CD4-positive, alpha-beta T cell treated with Interleukin-15 for 1 hour (primary cell): ENCODE results near the gene DLGAP1.

Source experiments
- DNase-seq: peaks from one replicate; pipeline ENCODE4 v3.0.0-alpha.2; 2020

The DLGAP1 gene

GRCh38 chr18:4236940-4237663, 218.0 kb downstream of the DLGAP1 start:
- DNase-seq, result no peak

- no peak for DNase-seq
Measured at GRCh38 chr18:4233468-4233867, 221.6 kb downstream of the DLGAP1 start.

DNA sequence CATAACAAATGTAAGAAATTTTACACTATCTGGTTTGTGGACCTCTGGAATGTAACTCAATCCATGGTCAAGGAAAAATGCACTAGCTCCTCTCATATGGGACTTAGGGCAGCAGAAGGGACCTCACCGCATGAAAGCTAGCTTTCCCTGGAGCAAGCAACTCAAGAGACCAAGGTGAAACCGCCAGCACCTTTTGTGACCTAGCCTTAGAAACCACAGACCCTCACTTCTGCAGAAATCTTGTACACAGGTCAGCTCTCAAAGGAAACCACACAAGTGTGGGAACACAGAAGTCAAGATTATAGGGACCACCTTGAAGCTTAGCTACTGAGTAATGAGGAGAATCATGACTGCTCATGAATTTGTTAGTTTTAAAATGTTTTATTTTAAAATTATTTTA, 222.5 kb downstream of the DLGAP1 start:
- DNase-seq, result no peak

DNA sequence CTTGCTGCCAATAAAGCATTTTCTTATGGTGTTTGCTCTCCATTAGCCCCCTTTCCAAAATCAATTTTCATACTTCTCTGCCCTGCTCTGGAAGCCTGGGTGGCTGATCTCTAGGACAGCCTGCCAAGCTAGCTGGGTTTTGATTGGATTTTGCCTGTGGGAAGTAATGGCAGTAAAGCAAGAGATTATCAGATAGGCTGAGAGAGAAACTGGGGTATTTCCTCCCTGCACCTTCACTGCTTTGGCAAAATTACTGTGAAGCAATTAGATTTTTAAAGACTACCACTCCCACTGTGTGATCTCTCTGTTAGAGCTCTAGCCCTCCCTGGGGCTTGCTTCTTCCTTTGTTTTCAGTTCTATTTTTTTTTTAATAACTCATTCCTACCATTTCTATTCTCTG, 223.8 kb downstream of the DLGAP1 start:
- no peak for DNase-seq

GRCh38 chr18:4230450-4231168, 224.5 kb downstream of the DLGAP1 start:
- DNase-seq, result no peak

DNA sequence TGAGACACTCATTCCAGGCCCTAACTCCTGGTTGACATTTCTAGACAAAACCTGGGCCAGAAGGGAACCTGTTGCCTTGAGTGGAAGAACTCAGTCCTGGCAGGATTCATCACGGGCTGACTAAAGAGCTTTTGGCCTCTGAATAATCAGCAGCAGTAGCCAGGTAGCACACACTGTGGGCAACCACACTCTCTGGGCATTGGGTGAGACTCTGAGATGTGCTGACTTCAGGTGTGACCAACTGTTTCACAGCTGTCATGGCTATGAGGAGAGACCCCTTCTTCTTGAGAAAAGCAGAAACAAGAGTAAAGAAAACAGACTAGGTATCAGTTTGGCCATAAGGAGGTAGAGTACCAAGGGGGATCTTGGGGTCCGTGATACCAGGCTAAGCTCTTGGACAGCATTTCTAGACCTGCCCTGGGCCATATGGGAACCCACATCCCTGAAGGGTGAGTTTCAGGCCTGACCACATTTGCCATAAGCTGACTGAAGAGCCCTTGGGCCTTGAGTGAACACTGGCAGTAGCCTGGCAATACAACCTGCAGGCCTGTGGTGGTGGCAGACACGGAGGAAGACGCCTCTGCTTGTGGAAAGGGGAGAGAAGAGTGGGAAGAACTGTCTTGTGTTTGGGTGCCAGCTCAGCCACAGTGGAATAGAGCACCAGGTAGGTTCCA, 230.9 kb downstream of the DLGAP1 start:
- no peak for DNase-seq

- DNase-seq, result no peak
Measured at GRCh38 chr18:4211111-4211837, 243.8 kb downstream of the DLGAP1 start.

DNA sequence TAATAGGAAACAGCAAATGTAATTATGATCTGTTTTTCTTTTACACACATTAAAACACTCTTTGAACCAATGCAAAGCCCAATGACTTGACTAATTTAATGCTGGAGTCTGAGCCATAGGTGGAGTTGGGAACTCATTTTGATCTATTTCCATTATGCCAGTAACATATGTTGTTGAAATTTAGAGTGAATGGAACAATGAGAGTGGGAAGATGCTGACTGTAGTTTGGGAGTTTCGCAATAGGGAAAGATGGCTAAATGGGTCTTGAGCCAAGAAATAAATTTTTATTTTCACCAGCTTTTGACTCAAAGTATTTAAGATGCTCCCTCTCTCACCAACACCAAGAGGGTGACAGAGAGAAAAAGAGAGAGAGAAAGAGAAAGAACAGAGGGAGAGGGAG, 246.7 kb downstream of the DLGAP1 start:
- no peak for DNase-seq

- DNase-seq, result no peak
Measured at GRCh38 chr18:4207383-4207985, 247.6 kb downstream of the DLGAP1 start.

GRCh38 chr18:4204438-4204720, 250.7 kb downstream of the DLGAP1 start:
- DNase-seq, result no peak

- DNase-seq, result no peak
Measured at GRCh38 chr18:4203568-4204437, 251.3 kb downstream of the DLGAP1 start.

- DNase-seq, result no peak
Measured at GRCh38 chr18:4200399-4200798, 254.7 kb downstream of the DLGAP1 start.

DNA sequence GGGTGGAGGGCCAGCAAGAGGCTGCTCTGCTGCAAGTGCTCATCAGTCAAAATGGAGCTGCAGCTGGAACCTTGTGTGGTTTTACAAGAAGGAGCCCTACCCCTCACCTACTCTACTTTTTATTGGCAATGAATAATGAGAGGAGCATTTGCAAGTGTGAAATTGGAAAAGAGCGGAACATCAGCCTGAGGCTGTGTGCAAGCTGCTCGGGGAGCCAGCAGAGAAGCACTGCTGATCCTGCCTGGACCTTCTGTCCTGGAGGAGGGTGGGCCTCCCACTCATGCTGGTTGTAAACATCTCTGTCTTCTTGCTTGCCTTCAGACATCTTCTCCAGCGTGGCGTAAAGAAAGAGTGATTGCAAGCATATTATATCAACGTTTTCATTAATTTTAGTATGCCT, 256.2 kb downstream of the DLGAP1 start:
- no peak for DNase-seq

DNA sequence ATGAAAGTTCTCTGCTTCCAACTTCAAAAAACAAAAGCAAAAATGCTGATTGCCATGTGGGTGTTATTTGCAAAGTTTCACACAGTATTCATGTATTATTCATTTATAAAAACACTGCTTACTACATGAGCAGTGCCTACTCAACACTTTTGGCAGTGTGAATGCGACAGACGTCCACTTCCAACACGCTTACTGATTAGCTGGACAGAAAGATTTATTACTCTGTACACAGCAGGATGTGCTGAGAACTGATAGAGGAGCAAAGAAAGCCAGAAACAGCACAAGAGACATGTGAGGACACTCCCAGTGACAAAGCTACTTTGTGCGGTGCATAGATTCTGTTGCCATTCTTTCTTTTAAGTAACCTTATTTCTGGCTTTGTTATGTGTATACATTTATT, 258.8 kb downstream of the DLGAP1 start:
- DNase-seq, result no peak

DNA sequence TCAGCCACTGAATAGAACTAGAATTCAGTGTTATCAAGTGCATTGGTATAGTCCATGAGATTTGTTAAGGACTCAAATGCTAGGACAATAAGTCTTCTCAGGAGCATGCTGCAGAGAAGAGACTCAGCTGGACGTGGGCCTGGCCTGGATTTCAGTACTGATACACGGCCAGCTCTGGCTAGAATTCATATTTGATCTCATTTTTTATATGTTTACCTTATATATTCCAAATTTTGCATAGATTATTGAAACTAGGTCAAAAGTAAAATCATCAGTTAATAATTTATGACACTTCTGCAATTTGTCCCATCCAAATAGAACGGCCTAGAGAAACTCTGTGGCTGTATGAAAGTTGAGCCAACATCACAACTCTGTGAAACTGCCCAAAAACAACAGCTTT, 262.0 kb downstream of the DLGAP1 start:
- no peak for DNase-seq

DNA sequence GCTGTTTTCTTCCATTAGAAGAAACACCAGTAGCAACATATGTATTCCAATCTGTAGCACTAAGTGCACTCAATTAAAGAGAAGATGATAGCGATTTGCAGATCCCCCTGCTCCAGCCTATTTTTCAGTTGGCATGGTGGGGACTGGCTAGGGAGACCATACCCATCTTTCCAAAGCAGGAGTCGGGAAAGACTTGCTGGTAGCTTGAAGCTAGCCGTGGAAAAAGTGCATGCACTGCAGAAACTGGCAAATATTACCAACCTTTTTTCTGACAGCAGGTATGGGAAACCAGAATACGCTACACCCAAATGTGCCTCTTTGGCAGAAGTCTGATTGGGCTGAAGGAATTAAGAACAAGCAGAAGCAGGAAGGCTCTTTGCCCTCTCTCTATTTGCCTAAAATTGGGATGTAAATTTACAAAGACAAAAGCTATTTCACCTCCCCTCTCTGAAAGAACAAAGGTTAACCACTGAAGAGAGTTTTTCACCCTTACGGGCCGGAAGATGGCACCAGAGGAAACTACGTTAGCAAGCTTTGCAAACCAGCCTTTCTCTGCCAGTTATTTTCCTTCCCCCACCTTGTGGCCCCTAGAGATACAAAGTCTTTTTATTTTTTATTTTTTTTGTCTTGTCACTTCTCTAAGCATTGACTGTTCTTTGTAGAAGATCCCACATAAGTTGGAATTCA, 273.1 kb downstream of the DLGAP1 start:
- DNase-seq, result no peak

- no peak for DNase-seq
Measured at GRCh38 chr18:4181086-4181485, 274.0 kb downstream of the DLGAP1 start.

- no peak for DNase-seq
Measured at GRCh38 chr18:4172196-4173100, 282.7 kb downstream of the DLGAP1 start.

DNA sequence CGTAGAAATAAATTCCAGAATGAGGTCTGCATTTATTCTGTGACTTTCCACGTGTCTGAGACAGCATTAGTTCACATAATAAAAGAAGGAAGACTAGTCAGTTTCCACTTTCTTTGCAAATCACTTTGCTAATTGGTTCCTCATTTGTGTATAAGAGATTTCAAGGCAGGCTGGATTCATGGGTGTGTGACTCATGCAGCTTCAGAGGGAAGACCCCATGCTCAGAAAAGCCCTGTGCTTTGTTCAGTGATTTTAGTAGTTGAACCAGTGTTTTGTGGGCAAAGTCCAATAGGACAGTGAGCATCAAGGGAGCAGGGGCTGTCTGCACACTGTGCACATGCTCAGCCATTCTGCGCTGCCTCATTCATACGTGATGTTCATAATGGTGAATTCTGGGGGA, 297.8 kb downstream of the DLGAP1 start:
- no peak for DNase-seq

GRCh38 chr18:4146797-4147196, 308.3 kb downstream of the DLGAP1 start:
- no peak for DNase-seq
